Activated T-helper 1 cell treated with anti-CD3 and anti-CD28 coated beads, Interleukin-12 subunit alpha, Interleukin-12 subunit beta, Interleukin-2, Interleukin-4 antibody, amounts not matched to agents 30 ng/mL and 10 ng/mL and 1 ng/mL, durations not matched to agents 14 hours and 24 hours and 36 hours (primary cell): ENCODE results near the gene SPRR3. TPM values are rescaled to one million over a fixed set of nuclear protein-coding genes. Genes with fewer than 3 reads are reported as not detected.

Source experiments
- DNase-seq: peaks from one replicate; pipeline ENCODE4 v3.0.0; 2021; ENCODE audit warnings: low spot score
- H3K27ac Mint-ChIP-seq: one replicate; pipeline ENCODE4 v1.8.0; 2021; ENCODE audit warnings: mild to moderate bottlenecking, mixed read lengths
- H3K27me3 Mint-ChIP-seq: one replicate; pipeline ENCODE4 v1.8.0; 2022; ENCODE audit warnings: mild to moderate bottlenecking, moderate library complexity, mixed read lengths; ENCODE audit not compliant: insufficient read depth
- H3K36me3 Mint-ChIP-seq: one replicate; pipeline ENCODE4 v1.8.0; 2021; ENCODE audit warnings: low read depth, mixed read lengths
- H3K4me1 Mint-ChIP-seq: one replicate; pipeline ENCODE4 v1.8.0; 2021; ENCODE audit warnings: low read depth, mixed read lengths
- H3K4me3 Mint-ChIP-seq: one replicate; pipeline ENCODE4 v1.8.0; 2021; ENCODE audit warnings: mild to moderate bottlenecking, moderate library complexity, mixed read lengths
- H3K9me3 Mint-ChIP-seq: one replicate; pipeline ENCODE4 v1.8.0; 2021; ENCODE audit warnings: mixed read lengths
- intact Hi-C: fragments of 100-400 bp; cut with micrococcal nuclease; formaldehyde crosslinking; loops from one replicate; pipeline ENCODE4 v1.15.1; 2024
- total RNA-seq: library from RNA; stranded (reverse); gene quantifications from 2 replicates; pipeline ENCODE4 v1.2.3, GENCODE V29; 2022

Gene SPRR3
- total RNA-seq, 1 donor from 2014 or later: not detected

- Mint-ChIP-seq H3K27ac (no peak overlapping the region), H3K4me1 (no peaks in the 10 kb centered on the region), H3K27me3 (peaks cover 2% of the 10 kb centered on the region), H3K9me3 (no peaks in the 10 kb centered on the region), H3K36me3 (no peaks in the 10 kb centered on the region), H3K4me3 (no peak overlapping the region)
- DNase-seq: no peak
- intact Hi-C loops: no loop called here
Observed at GRCh38 chr1:152969036-152969435, 32.5 kb upstream of the SPRR3 start.

GRCh38 chr1:152970495-152970894, 31.1 kb upstream of the SPRR3 start, which contains the start of gene SPRR4:
Gene SPRR4, plus strand, starts transcription at chr1:152970648. Its CDS starts 1,243 bp downstream, at chr1:152971891.
- H3K27ac Mint-ChIP-seq: no peak within 1 kb of the TSS
- intact Hi-C loops: no loop called here
- no peaks in the 10 kb centered on the region for H3K9me3 Mint-ChIP-seq
- DNase-seq: no peak
- no peak within 1 kb of the TSS for H3K4me3 Mint-ChIP-seq
- peaks cover 5% of the 10 kb centered on the region for H3K27me3 Mint-ChIP-seq
- no peaks in the 10 kb centered on the region for H3K36me3 Mint-ChIP-seq
- H3K4me1 Mint-ChIP-seq: no peaks in the 10 kb centered on the region

GRCh38 chr1:152972196-152972886, 29.2 kb upstream of the SPRR3 start:
- DNase-seq: no peak
- intact Hi-C loops: no loop called here
- H3K27me3 Mint-ChIP-seq: peaks cover 5% of the 10 kb centered on the region
- no peaks in the 10 kb centered on the region for H3K36me3 Mint-ChIP-seq
- no peaks in the 10 kb centered on the region for H3K4me1 Mint-ChIP-seq
- no peak overlapping the region for H3K4me3 Mint-ChIP-seq
- no peak overlapping the region for H3K27ac Mint-ChIP-seq
- H3K9me3 Mint-ChIP-seq: no peaks in the 10 kb centered on the region

- no peaks in the 10 kb centered on the region for H3K4me1 Mint-ChIP-seq
- no peaks in the 10 kb centered on the region for H3K9me3 Mint-ChIP-seq
- H3K4me3 Mint-ChIP-seq: no peak overlapping the region
Observed at GRCh38 chr1:152976688-152977087, 24.9 kb upstream of the SPRR3 start.

GRCh38 chr1:152977614-152978013, 23.9 kb upstream of the SPRR3 start:
- intact Hi-C loops: no loop called here
- H3K9me3 Mint-ChIP-seq: no peaks in the 10 kb centered on the region
- no peak overlapping the region for H3K4me3 Mint-ChIP-seq
- H3K4me1 Mint-ChIP-seq: no peaks in the 10 kb centered on the region
- no peak overlapping the region for H3K27ac Mint-ChIP-seq
- peaks cover 5% of the 10 kb centered on the region for H3K27me3 Mint-ChIP-seq
- no peaks in the 10 kb centered on the region for H3K36me3 Mint-ChIP-seq
- DNase-seq: no peak

More at GRCh38 chr1:152976688-152977087, 24.9 kb upstream of the SPRR3 start:
- Mint-ChIP-seq H3K36me3 (no peaks in the 10 kb centered on the region), H3K27me3 (peaks cover 5% of the 10 kb centered on the region), H3K27ac (no peak overlapping the region)
- DNase-seq: no peak
- intact Hi-C loops: no loop called here

- Mint-ChIP-seq H3K27ac (no peak overlapping the region), H3K27me3 (peaks cover 2% of the 10 kb centered on the region), H3K4me1 (no peaks in the 10 kb centered on the region), H3K36me3 (no peaks in the 10 kb centered on the region), H3K9me3 (no peaks in the 10 kb centered on the region), H3K4me3 (no peak overlapping the region)
- intact Hi-C loops: no loop called here
- no peak for DNase-seq
Observed at GRCh38 chr1:152980676-152981075, 20.9 kb upstream of the SPRR3 start.

- no peaks in the 10 kb centered on the region for H3K4me1 Mint-ChIP-seq
Observed at GRCh38 chr1:152981146-152981871, 20.2 kb upstream of the SPRR3 start.

GRCh38 chr1:152982076-152982475, 19.5 kb upstream of the SPRR3 start:
- DNase-seq: no peak
- Mint-ChIP-seq H3K4me1 (no peaks in the 10 kb centered on the region), H3K9me3 (no peaks in the 10 kb centered on the region)

More at GRCh38 chr1:152981146-152981871, 20.2 kb upstream of the SPRR3 start:
- peaks cover 2% of the 10 kb centered on the region for H3K27me3 Mint-ChIP-seq
- no peak overlapping the region for H3K4me3 Mint-ChIP-seq
- H3K9me3 Mint-ChIP-seq: no peaks in the 10 kb centered on the region
- no peaks in the 10 kb centered on the region for H3K36me3 Mint-ChIP-seq
- no peak for DNase-seq
- intact Hi-C loops: no loop called here
- H3K27ac Mint-ChIP-seq: no peak overlapping the region

GRCh38 chr1:152983234-152983633, 18.3 kb upstream of the SPRR3 start:
- H3K36me3 Mint-ChIP-seq: no peaks in the 10 kb centered on the region
- no peak for DNase-seq
- no peaks in the 10 kb centered on the region for H3K9me3 Mint-ChIP-seq
- intact Hi-C loops: no loop called here
- no peak overlapping the region for H3K4me3 Mint-ChIP-seq
- H3K27me3 Mint-ChIP-seq: peaks cover 2% of the 10 kb centered on the region
- no peak overlapping the region for H3K27ac Mint-ChIP-seq
- no peaks in the 10 kb centered on the region for H3K4me1 Mint-ChIP-seq

More at GRCh38 chr1:152982076-152982475, 19.5 kb upstream of the SPRR3 start:
- intact Hi-C loops: no loop called here
- no peak overlapping the region for H3K27ac Mint-ChIP-seq
- no peak overlapping the region for H3K4me3 Mint-ChIP-seq
- no peaks in the 10 kb centered on the region for H3K36me3 Mint-ChIP-seq
- peaks cover 2% of the 10 kb centered on the region for H3K27me3 Mint-ChIP-seq

- Mint-ChIP-seq H3K4me3 (no peak within 1 kb of the TSS), H3K36me3 (no peaks in the 10 kb centered on the region), H3K4me1 (no peaks in the 10 kb centered on the region), H3K27ac (no peak within 1 kb of the TSS), H3K9me3 (no peaks in the 10 kb centered on the region), H3K27me3 (peaks cover 2% of the 10 kb centered on the region)
- no peak for DNase-seq
- intact Hi-C loops: no loop called here
Observed at GRCh38 chr1:152983743-152984142, 17.8 kb upstream of the SPRR3 start, which contains the start of gene SPRR1A. Gene SPRR1A, plus strand, starts transcription at chr1:152984081. Its CDS starts 1,150 bp downstream, at chr1:152985231.

GRCh38 chr1:152986578-152986977, 15.0 kb upstream of the SPRR3 start:
- intact Hi-C loops: no loop called here
- no peaks in the 10 kb centered on the region for H3K4me1 Mint-ChIP-seq
- no peak overlapping the region for H3K4me3 Mint-ChIP-seq
- H3K36me3 Mint-ChIP-seq: no peaks in the 10 kb centered on the region
- no peak overlapping the region for H3K27ac Mint-ChIP-seq
- H3K9me3 Mint-ChIP-seq: no peaks in the 10 kb centered on the region
- H3K27me3 Mint-ChIP-seq: peaks cover 5% of the 10 kb centered on the region
- no peak for DNase-seq

GRCh38 chr1:152993186-152993585, 8.4 kb upstream of the SPRR3 start:
- Mint-ChIP-seq H3K36me3 (no peaks in the 10 kb centered on the region), H3K9me3 (no peaks in the 10 kb centered on the region), H3K4me3 (no peak overlapping the region), H3K27ac (no peak overlapping the region), H3K4me1 (no peaks in the 10 kb centered on the region), H3K27me3 (peaks cover 9% of the 10 kb centered on the region)
- DNase-seq: no peak
- intact Hi-C loops: no loop called here

GRCh38 chr1:152995842-152996241, 5.7 kb upstream of the SPRR3 start:
- H3K9me3 Mint-ChIP-seq: no peaks in the 10 kb centered on the region
- no peak for DNase-seq
- peaks cover 5% of the 10 kb centered on the region for H3K27me3 Mint-ChIP-seq
- no peak overlapping the region for H3K4me3 Mint-ChIP-seq
- no peaks in the 10 kb centered on the region for H3K36me3 Mint-ChIP-seq
- intact Hi-C loops: no loop called here
- no peak overlapping the region for H3K27ac Mint-ChIP-seq
- no peaks in the 10 kb centered on the region for H3K4me1 Mint-ChIP-seq
